ENCODE results near the gene MED20.

GRCh38 chr6:41884957-41885356, 36.0 kb downstream of the MED20 start:
- TF ChIP-seq TAF1 (IDR thresholded peaks at IDR 0.05; ENCODE audit: borderline replicate concordance, low read depth, low read length) (no peak), POLR2AphosphoS5 (IDR thresholded peaks at IDR 0.05; ENCODE audit: low read depth, low read length) (no peak)

Measured in GM12892 (cell line).